GM19035 (cell line): ENCODE data around the gene TNIP1.
A peak's percentile ranks its signal among the peaks of the same experiment; 100 is the strongest.

Source experiments
- ATAC-seq: cut with Tn5 transposase; IDR thresholded peaks from one replicate; pipeline ENCODE4 v1.9.1; 2021; ENCODE audit not compliant: unreplicated experiment

TNIP1 gene

GRCh38 chr5:151085517-151086041 lies 4.7 kb upstream of the TNIP1 start:
- no peak for ATAC-seq

GRCh38 chr5:151084363-151084762 lies 3.5 kb upstream of the TNIP1 start:
- no peak for ATAC-seq

- no peak for ATAC-seq
Observed at GRCh38 chr5:151083081-151083676, 2.3 kb upstream of the TNIP1 start.

- no peak for ATAC-seq
Observed at GRCh38 chr5:151082282-151082902, 1.6 kb upstream of the TNIP1 start.

- ATAC-seq = no peak
Observed at GRCh38 chr5:151081431-151082281, 822 bp upstream of the TNIP1 start.

- ATAC-seq = no peak
Observed at GRCh38 chr5:151079838-151080612, 809 bp downstream of the TNIP1 start.

GRCh38 chr5:151078490-151079262 lies 2.2 kb downstream of the TNIP1 start:
- ATAC-seq = peak; percentile 51

- no peak for ATAC-seq
Observed at GRCh38 chr5:151077967-151078366, 2.9 kb downstream of the TNIP1 start.

- ATAC-seq = no peak
Observed at GRCh38 chr5:151077419-151077818, 3.4 kb downstream of the TNIP1 start.

- ATAC-seq = no peak
Observed at GRCh38 chr5:151076616-151077015, 4.2 kb downstream of the TNIP1 start.

- no peak for ATAC-seq
Observed at GRCh38 chr5:151075698-151076331, 5.0 kb downstream of the TNIP1 start.

- no peak for ATAC-seq
Observed at GRCh38 chr5:151074557-151074956, 6.3 kb downstream of the TNIP1 start.

GRCh38 chr5:151073280-151073679 lies 7.6 kb downstream of the TNIP1 start:
- no peak for ATAC-seq

- ATAC-seq = no peak
Observed at GRCh38 chr5:151072630-151073025, 8.2 kb downstream of the TNIP1 start.

GRCh38 chr5:151071848-151072629 lies 8.8 kb downstream of the TNIP1 start:
- no peak for ATAC-seq

- no peak for ATAC-seq
Observed at GRCh38 chr5:151071021-151071420, 9.8 kb downstream of the TNIP1 start.

- ATAC-seq = no peak
Observed at GRCh38 chr5:151070449-151070848, 10.4 kb downstream of the TNIP1 start.

GRCh38 chr5:151068433-151069197 lies 12.2 kb downstream of the TNIP1 start:
- ATAC-seq = peak; percentile 47
